Osteoblast (primary cell): ENCODE data around the gene SND1. TPM values are rescaled to one million over a fixed set of nuclear protein-coding genes. Genes with fewer than 3 reads are reported as not detected.

ENCODE experiments used
- DNase-seq: peaks from one replicate; pipeline ENCODE4 v3.0.0; 2011; ENCODE audit warnings: low spot score, mixed read lengths; ENCODE audit not compliant: insufficient read length; ENCODE audit errors: missing footprints
- H2AFZ ChIP-seq: 2 replicates; pipeline ENCODE4 v1.6.0; 2011; ENCODE audit warnings: mild to moderate bottlenecking, low read length
- H3K27ac ChIP-seq: 2 replicates; pipeline ENCODE4 v1.5.1; 2011; ENCODE audit warnings: mild to moderate bottlenecking, low read depth, low read length, moderate library complexity
- H3K27me3 ChIP-seq: 2 replicates; pipeline ENCODE4 v1.6.0; 2012; ENCODE audit warnings: mild to moderate bottlenecking, control low read depth, inconsistent platforms, low read length, moderate library complexity; ENCODE audit not compliant: insufficient read depth
- H3K36me3 ChIP-seq: 2 replicates; pipeline ENCODE4 v1.5.1; 2011; ENCODE audit warnings: mild to moderate bottlenecking, low read length, control low read depth, moderate library complexity; ENCODE audit not compliant: insufficient read depth
- H3K4me1 ChIP-seq: 2 replicates; pipeline ENCODE4 v1.5.1; 2011; ENCODE audit warnings: mild to moderate bottlenecking, low read length, control low read depth, moderate library complexity; ENCODE audit not compliant: insufficient read depth
- H3K4me2 ChIP-seq: 2 replicates; pipeline ENCODE4 v1.6.0; 2011; ENCODE audit warnings: mild to moderate bottlenecking, low read length; ENCODE audit not compliant: insufficient read depth
- H3K4me3 ChIP-seq: fragments of 200-600 bp; sonication (generic); 3 replicates; pipeline ENCODE4 v1.5.1; 2012; ENCODE audit warnings: mild to moderate bottlenecking, low read length, inconsistent platforms; ENCODE audit not compliant: insufficient read depth
- H3K79me2 ChIP-seq: 2 replicates; pipeline ENCODE4 v1.6.0; 2012; ENCODE audit warnings: mild to moderate bottlenecking, low read length, control low read depth, inconsistent platforms; ENCODE audit not compliant: insufficient read depth
- H3K9me3 ChIP-seq: 2 replicates; pipeline ENCODE4 v1.5.1; 2011; ENCODE audit warnings: low read depth, low read length, control low read depth
- H4K20me1 ChIP-seq: 2 replicates; pipeline ENCODE4 v1.6.0; 2012; ENCODE audit warnings: mild to moderate bottlenecking, low read length, control low read depth; ENCODE audit not compliant: insufficient read depth
- total RNA-seq: library from RNA; depleted of rRNA; stranded (reverse); fragments of >200 nt; gene quantifications from 2 replicates; pipeline ENCODE4 v1.2.3, GENCODE V29; 2012
- TF ChIP-seq, protein P1 (sequence below): IDR thresholded peaks from 2 replicates; pipeline ENCODE4 v1.5.1; 2011; ENCODE audit warnings: mild to moderate bottlenecking, low read depth, low read length, moderate library complexity; ENCODE audit errors: extremely low read depth

SND1 gene
- total RNA-seq, 1 donor = 257 TPM

DNA sequence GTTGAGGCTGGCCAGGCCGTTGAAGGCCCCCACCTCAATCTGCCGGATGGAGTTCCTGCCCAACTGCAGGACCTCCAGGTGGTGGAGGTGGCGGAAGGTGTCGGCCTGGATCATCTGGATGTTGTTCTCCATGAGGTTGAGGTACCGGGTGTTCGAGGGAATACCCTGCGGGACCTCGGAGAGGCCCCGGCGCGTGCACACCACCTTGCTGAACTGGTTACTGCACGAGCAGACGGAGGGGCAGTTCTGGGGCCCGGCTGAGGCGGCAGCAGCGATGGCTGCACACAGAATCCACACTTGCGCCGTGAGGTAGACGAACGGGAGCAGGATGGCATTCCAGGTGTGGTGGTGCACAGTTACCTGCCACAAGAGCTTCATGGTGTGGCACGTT, 378.3 kb downstream of the SND1 start:
- TF ChIP-seq, protein P1, sequence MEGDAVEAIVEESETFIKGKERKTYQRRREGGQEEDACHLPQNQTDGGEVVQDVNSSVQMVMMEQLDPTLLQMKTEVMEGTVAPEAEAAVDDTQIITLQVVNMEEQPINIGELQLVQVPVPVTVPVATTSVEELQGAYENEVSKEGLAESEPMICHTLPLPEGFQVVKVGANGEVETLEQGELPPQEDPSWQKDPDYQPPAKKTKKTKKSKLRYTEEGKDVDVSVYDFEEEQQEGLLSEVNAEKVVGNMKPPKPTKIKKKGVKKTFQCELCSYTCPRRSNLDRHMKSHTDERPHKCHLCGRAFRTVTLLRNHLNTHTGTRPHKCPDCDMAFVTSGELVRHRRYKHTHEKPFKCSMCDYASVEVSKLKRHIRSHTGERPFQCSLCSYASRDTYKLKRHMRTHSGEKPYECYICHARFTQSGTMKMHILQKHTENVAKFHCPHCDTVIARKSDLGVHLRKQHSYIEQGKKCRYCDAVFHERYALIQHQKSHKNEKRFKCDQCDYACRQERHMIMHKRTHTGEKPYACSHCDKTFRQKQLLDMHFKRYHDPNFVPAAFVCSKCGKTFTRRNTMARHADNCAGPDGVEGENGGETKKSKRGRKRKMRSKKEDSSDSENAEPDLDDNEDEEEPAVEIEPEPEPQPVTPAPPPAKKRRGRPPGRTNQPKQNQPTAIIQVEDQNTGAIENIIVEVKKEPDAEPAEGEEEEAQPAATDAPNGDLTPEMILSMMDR = no peak
- Histone ChIP-seq H3K9me3 (no peaks in the 10 kb centered on the region), H3K79me2 (peaks cover 26% of the 10 kb centered on the region), H2AFZ (no peak overlapping the region), H4K20me1 (peaks cover 74% of the 10 kb centered on the region), H3K4me1 (peaks cover 12% of the 10 kb centered on the region), H3K36me3 (peaks cover 4% of the 10 kb centered on the region), H3K27me3 (no peaks in the 10 kb centered on the region), H3K27ac (no peak overlapping the region), H3K4me3 (no peak overlapping the region), H3K4me2 (no peak overlapping the region)
- DNase-seq = no peak

DNA sequence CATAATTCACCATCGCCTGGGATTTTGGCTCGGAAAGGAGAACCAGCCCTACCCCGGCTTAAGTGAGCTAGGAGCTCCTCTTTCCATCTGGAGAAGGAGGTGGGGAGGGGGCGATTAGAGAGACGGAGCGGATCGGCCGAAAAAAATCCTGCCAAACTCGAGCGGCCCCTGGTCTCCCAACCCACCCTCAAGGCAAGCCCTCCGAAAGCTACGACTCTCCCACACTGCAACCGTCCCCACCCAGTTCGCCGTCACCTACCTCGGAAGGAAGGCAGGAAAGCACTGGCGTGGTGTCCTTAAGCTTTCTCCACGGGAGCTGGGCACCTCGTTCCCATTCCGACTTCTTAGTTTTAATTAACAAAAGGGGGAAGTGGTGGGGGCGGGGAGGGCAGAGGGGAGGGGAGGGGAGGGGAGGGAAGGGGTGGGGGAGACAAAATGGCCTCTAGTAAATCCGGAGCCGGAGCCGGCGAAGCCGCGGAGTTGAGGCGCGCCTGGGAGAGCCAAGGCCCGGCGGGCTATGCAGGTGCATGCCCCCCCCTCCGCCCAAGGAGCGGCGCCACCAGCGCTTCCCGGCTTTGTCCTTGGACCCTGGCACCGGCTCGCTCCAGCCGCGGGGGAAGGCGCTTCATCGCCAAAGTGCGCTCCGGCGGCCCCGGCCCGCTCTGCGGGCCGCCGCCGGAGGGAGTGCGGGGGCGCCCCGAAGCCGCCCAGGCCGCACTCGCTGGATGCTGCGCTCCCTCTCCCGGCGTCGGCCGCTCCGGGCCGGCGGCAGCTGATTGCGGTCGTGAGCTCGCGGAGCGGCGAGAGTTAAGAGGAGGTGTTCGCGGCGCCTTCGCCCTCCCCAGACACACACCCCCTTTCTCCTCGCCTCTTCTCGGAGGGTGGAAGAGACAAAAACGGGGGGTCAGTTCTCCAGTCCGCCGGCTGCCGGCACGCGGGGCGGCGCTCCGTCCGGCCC, 378.9 kb downstream of the SND1 start, which contains the start of gene LRRC4:
Gene LRRC4, minus strand, starts transcription at position 784 of the 958 bp plus-strand sequence. CDS start 797 bp downstream, outside the sequence.
- H2AFZ ChIP-seq = no peak within 1 kb of the TSS
- H3K4me1 ChIP-seq = peaks cover 6% of the 10 kb centered on the region
- peaks cover 26% of the 10 kb centered on the region for H3K79me2 ChIP-seq
- peaks cover 4% of the 10 kb centered on the region for H3K36me3 ChIP-seq
- peak within 1 kb of the TSS; percentile 78 for H3K4me2 ChIP-seq
- no peaks in the 10 kb centered on the region for H3K27me3 ChIP-seq
- H4K20me1 ChIP-seq = peaks cover 73% of the 10 kb centered on the region
- peak within 1 kb of the TSS; percentile 67 for H3K4me3 ChIP-seq
- no peaks in the 10 kb centered on the region for H3K9me3 ChIP-seq
- peak; percentile 98 for DNase-seq
- TF ChIP-seq, protein P1 = no peak
- H3K27ac ChIP-seq = peak within 1 kb of the TSS; percentile 15

DNA sequence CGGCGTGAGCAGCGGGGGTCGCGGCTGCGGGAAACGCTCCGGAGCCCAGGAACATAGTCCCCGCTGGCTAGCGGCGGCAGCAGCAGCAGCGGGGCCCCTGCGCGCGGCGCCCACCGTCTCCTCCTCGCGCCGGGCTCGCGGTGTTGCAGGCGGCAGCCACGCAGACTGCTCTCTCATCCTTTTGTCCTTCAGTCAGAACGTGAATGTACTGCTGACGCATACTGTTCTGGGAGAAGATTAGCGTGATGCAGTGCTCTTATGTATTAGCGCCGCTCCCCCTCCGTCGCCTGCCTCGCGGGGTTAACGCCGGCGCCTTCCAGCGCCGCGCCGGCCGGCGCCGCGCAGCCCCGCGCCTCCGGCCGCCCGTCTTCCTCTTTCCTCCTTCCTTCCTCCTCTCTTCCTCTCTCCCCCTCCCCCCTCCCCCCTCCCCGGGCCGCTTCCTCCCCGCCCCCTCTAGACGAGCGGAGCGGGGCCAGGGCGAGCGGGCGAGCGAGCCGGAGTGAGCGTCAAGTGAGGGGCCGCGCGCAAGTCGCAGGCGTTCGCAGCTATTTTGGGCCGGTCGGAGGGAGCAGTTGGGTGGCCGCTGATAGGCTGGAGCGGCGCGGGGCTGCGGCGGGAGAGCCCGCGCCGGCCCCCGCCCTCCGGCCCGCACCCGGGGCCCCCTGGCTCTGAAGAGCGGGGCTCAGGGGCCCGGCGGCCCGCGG, 380.1 kb downstream of the SND1 start:
- H2AFZ ChIP-seq = no peak overlapping the region

More for the DNA sequence above, 380.1 kb downstream of the SND1 start:
- Histone ChIP-seq H3K4me2 (peak overlapping the region; percentile 78), H3K4me3 (peak overlapping the region; percentile 66), H4K20me1 (peaks cover 74% of the 10 kb centered on the region), H3K4me1 (peaks cover 6% of the 10 kb centered on the region), H3K36me3 (peaks cover 4% of the 10 kb centered on the region), H3K27me3 (no peaks in the 10 kb centered on the region), H3K27ac (peak overlapping the region; percentile 15), H3K9me3 (no peaks in the 10 kb centered on the region), H3K79me2 (peaks cover 26% of the 10 kb centered on the region)
- peak; percentile 100 for DNase-seq
- TF ChIP-seq, protein P1 = peak; percentile 30
